CD14-positive monocyte (primary cell): ENCODE data around the gene CFL1. TPM values are rescaled to one million over a fixed set of nuclear protein-coding genes. Genes with fewer than 3 reads are reported as not detected.
A peak's percentile ranks its signal among the peaks of the same experiment; 100 is the strongest.

Source experiments
- DNase-seq, 3 donors: peaks; one replicate each; pipeline ENCODE4 v3.0.0-alpha.2; 2011 to 2022
- H2AFZ ChIP-seq: 2 replicates; pipeline ENCODE4 v1.6.0; 2012; ENCODE audit warnings: mild to moderate bottlenecking, low read depth, low read length, inconsistent platforms; ENCODE audit not compliant: insufficient read depth, poor library complexity, severe bottlenecking
- H3K27ac ChIP-seq, 2 donors: 1 replicate in 1 of 2; 2 replicates in 1 of 2; pipeline ENCODE4 v1.5.1; 2012 to 2013; ENCODE audit warnings: low read length in 2 of 2, control low read depth in 1 of 2, inconsistent platforms in 1 of 2, low read depth in 1 of 2, mild to moderate bottlenecking in 1 of 2
- H3K27me3 ChIP-seq, 2 donors: one replicate each; pipeline versions ENCODE4 v1.6.0 to v1.6.1; 2011 to 2013; ENCODE audit warnings: low read length in 2 of 2; ENCODE audit not compliant: control insufficient read depth in 2 of 2, insufficient read depth in 2 of 2
- H3K36me3 ChIP-seq, 2 donors: replicated peaks in 1 of 2; 1 replicate in 1 of 2; 2 replicates in 1 of 2; pipeline versions ENCODE4 v1.5.1 to v1.6.1; 2012 to 2013; ENCODE audit warnings: low read length in 2 of 2, control low read depth in 1 of 2, inconsistent platforms in 1 of 2, mild to moderate bottlenecking in 1 of 2; ENCODE audit not compliant: insufficient read depth in 2 of 2, control insufficient read depth in 1 of 2
- H3K4me1 ChIP-seq, 2 donors: 1 replicate in 1 of 2; 2 replicates in 1 of 2; pipeline versions ENCODE4 v1.5.1 to v1.6.1; 2012 to 2013; ENCODE audit warnings: low read length in 2 of 2, control low read depth in 1 of 2, inconsistent platforms in 1 of 2, mild to moderate bottlenecking in 1 of 2, moderate library complexity in 1 of 2; ENCODE audit not compliant: insufficient read depth in 2 of 2, control insufficient read depth in 1 of 2
- H3K4me2 ChIP-seq: replicated peaks from 2 replicates; pipeline ENCODE3; 2012; ENCODE audit warnings: low read length, moderate library complexity, mild to moderate bottlenecking; ENCODE audit not compliant: poor library complexity, severe bottlenecking; ENCODE audit errors: extremely low read depth
- H3K4me3 ChIP-seq, 3 experiments: fragments of 200-600 bp in 1 of 3; sonication (generic) in 1 of 3; replicated peaks in 1 of 3; 1 replicate in 2 of 3; 2 replicates in 1 of 3; pipeline ENCODE4 v1.5.1; 2011 to 2013; ENCODE audit warnings: low read length in 3 of 3, mild to moderate bottlenecking in 3 of 3, control low read depth in 2 of 3, low read depth in 2 of 3, inconsistent platforms in 1 of 3, moderate library complexity in 1 of 3
- H3K79me2 ChIP-seq: 2 replicates; pipeline ENCODE4 v1.6.0; 2012; ENCODE audit warnings: mild to moderate bottlenecking, control low read depth, inconsistent platforms, low read length, moderate library complexity; ENCODE audit not compliant: insufficient read depth
- H3K9ac ChIP-seq: 2 replicates; pipeline ENCODE4 v1.6.0; 2017; ENCODE audit warnings: low read length, mild to moderate bottlenecking; ENCODE audit not compliant: insufficient read depth, poor library complexity, severe bottlenecking
- H3K9me3 ChIP-seq, 2 donors: replicated peaks in 1 of 2; 1 replicate in 1 of 2; 2 replicates in 1 of 2; pipeline versions ENCODE4 v1.5.1 to v1.6.1; 2012 to 2013; ENCODE audit warnings: low read length in 2 of 2, control low read depth in 1 of 2; ENCODE audit not compliant: control insufficient read depth in 1 of 2, insufficient read depth in 1 of 2
- H4K20me1 ChIP-seq: 2 replicates; pipeline ENCODE4 v1.6.0; 2012; ENCODE audit warnings: mild to moderate bottlenecking, low read length, control low read depth, moderate library complexity; ENCODE audit not compliant: insufficient read depth
- H3K27ac Mint-ChIP-seq, 7 donors: one replicate each; pipeline ENCODE4 v1.8.0; 2020; ENCODE audit warnings: mild to moderate bottlenecking in 7 of 7, mixed read lengths in 7 of 7, moderate library complexity in 6 of 7, inconsistent platforms in 2 of 7
- H3K27me3 Mint-ChIP-seq, 3 donors: one replicate each; pipeline ENCODE4 v1.8.0; 2021 to 2022; ENCODE audit warnings: low read depth in 3 of 3, mild to moderate bottlenecking in 3 of 3, mixed read lengths in 3 of 3, moderate library complexity in 3 of 3, inconsistent platforms in 1 of 3
- H3K36me3 Mint-ChIP-seq, 2 donors: one replicate each; pipeline ENCODE4 v1.8.0; 2020; ENCODE audit warnings: mixed read lengths in 2 of 2, inconsistent platforms in 1 of 2, mild to moderate bottlenecking in 1 of 2
- H3K4me1 Mint-ChIP-seq: one replicate; pipeline ENCODE4 v1.8.0; 2020; ENCODE audit warnings: mild to moderate bottlenecking, mixed read lengths
- H3K4me3 Mint-ChIP-seq, 2 donors: one replicate each; pipeline ENCODE4 v1.8.0; 2020; ENCODE audit warnings: mild to moderate bottlenecking in 2 of 2, mixed read lengths in 2 of 2, moderate library complexity in 1 of 2
- H3K9me3 Mint-ChIP-seq, 7 donors: one replicate each; pipeline ENCODE4 v1.8.0; 2020 to 2022; ENCODE audit warnings: mixed read lengths in 7 of 7, mild to moderate bottlenecking in 6 of 7, moderate library complexity in 6 of 7, inconsistent platforms in 2 of 7
- WGBS: methylation state at CpG from one replicate; pipeline ENCODE4 v1.1.5; 2013; ENCODE audit warnings: missing lambda C conversion rate; ENCODE audit not compliant: insufficient coverage; 5-methylcytosine and 5-hydroxymethylcytosine counted together
- intact Hi-C, 2 donors: fragments of 100-400 bp; cut with micrococcal nuclease; formaldehyde crosslinking; loops; one replicate each; pipeline versions ENCODE4 v1.15.0 to v1.15.1; 2023
- polyA plus RNA-seq, 3 donors: library from polyadenylated mRNA; depleted of rRNA in 1 of 3; unstranded in 2 of 3; stranded (reverse) in 1 of 3; fragments of 300-500 nt in 2 of 3; fragments of >200 nt in 1 of 3; fragmentation: Illumina TruSeq in 2 of 3; gene quantifications; 1 replicate in 2 of 3; 2 replicates in 1 of 3; pipeline ENCODE4 v1.2.3, GENCODE V29; 2012 to 2021
- TF ChIP-seq, protein P1 (sequence below): fragments of 200-600 bp; IDR thresholded peaks from one replicate; pipeline ENCODE4 v1.8.0; 2022; ENCODE audit warnings: antibody characterized with exemption, mild to moderate bottlenecking

Gene CFL1
- polyA plus RNA-seq, 3 donors = 1,281 to 2,233 (median 1,889) TPM

GRCh38 chr11:65829459-65829858 is 28.5 kb downstream of the CFL1 start:
- H3K27ac Mint-ChIP-seq = no peak overlapping the region

GRCh38 chr11:65826984-65827735 is 30.8 kb downstream of the CFL1 start:
- Histone ChIP-seq H3K9me3 (no peaks in the 10 kb centered on the region), H3K4me1 (peaks cover 0 to 3% of the 10 kb centered on the region in 2 donors), H3K4me2 (no peak overlapping the region), H3K36me3 (no peaks in the 10 kb centered on the region), H3K27me3 (peaks cover 2 to 3% of the 10 kb centered on the region in 2 donors), H2AFZ (peak overlapping the region; percentile 11), H4K20me1 (no peaks in the 10 kb centered on the region), H3K27ac (no peak overlapping the region), H3K4me3 (no peak overlapping the region), H3K79me2 (no peaks in the 10 kb centered on the region), H3K9ac (no peak overlapping the region)
- H3K27me3 Mint-ChIP-seq = peaks cover 4 to 11% (median 10%) of the 10 kb centered on the region in 3 donors
- TF ChIP-seq, protein P1, sequence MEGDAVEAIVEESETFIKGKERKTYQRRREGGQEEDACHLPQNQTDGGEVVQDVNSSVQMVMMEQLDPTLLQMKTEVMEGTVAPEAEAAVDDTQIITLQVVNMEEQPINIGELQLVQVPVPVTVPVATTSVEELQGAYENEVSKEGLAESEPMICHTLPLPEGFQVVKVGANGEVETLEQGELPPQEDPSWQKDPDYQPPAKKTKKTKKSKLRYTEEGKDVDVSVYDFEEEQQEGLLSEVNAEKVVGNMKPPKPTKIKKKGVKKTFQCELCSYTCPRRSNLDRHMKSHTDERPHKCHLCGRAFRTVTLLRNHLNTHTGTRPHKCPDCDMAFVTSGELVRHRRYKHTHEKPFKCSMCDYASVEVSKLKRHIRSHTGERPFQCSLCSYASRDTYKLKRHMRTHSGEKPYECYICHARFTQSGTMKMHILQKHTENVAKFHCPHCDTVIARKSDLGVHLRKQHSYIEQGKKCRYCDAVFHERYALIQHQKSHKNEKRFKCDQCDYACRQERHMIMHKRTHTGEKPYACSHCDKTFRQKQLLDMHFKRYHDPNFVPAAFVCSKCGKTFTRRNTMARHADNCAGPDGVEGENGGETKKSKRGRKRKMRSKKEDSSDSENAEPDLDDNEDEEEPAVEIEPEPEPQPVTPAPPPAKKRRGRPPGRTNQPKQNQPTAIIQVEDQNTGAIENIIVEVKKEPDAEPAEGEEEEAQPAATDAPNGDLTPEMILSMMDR = no peak
- no peak for DNase-seq
- H3K36me3 Mint-ChIP-seq = no peaks in the 10 kb centered on the region
- H3K4me3 Mint-ChIP-seq = no peak overlapping the region
- H3K4me1 Mint-ChIP-seq = peaks cover 13% of the 10 kb centered on the region
- peaks cover 0 to 2% (median 0%) of the 10 kb centered on the region in 7 donors for H3K9me3 Mint-ChIP-seq
- intact Hi-C loops = no loop called here
- no peak overlapping the region for H3K27ac Mint-ChIP-seq
- WGBS = 87% methylated on average over 3 of the region's 8 CpGs

More at GRCh38 chr11:65829459-65829858, 28.5 kb downstream of the CFL1 start:
- Histone ChIP-seq H3K27me3 (peaks cover 2 to 5% of the 10 kb centered on the region in 2 donors), H3K36me3 (no peaks in the 10 kb centered on the region), H3K9ac (no peak overlapping the region), H3K9me3 (no peaks in the 10 kb centered on the region), H2AFZ (no peak overlapping the region), H3K79me2 (no peaks in the 10 kb centered on the region), H3K27ac (no peak overlapping the region), H3K4me3 (no peak overlapping the region), H3K4me1 (peaks cover 17 to 18% of the 10 kb centered on the region in 2 donors), H3K4me2 (no peak overlapping the region), H4K20me1 (no peaks in the 10 kb centered on the region)
- TF ChIP-seq, protein P1 = no peak
- intact Hi-C loops = no loop called here
- Mint-ChIP-seq H3K4me3 (no peak overlapping the region), H3K4me1 (peaks cover 20% of the 10 kb centered on the region), H3K9me3 (peaks cover 0 to 7% (median 1%) of the 10 kb centered on the region in 7 donors), H3K27me3 (peaks cover 12 to 19% (median 16%) of the 10 kb centered on the region in 3 donors), H3K36me3 (no peaks in the 10 kb centered on the region)
- WGBS = 86% methylated on average over 1 of the region's 4 CpGs
- DNase-seq = no peak
